Measurements from ENCODE around the gene RAB15.

The RAB15 gene

GRCh38 chr14:64992328-64992885, 20.3 kb upstream of the RAB15 start:
- no peak for DNase-seq (ENCODE audit: low read depth)
- no peak overlapping the region for H3K4me3 ChIP-seq (replicated peaks; ENCODE audit: low read depth, low read length)
- TF ChIP-seq CTCF (IDR thresholded peaks at IDR 0.05; ENCODE audit: low read length, missing control alignments), result no peak

GRCh38 chr14:64990939-64991338, 18.8 kb upstream of the RAB15 start:
- no peak for DNase-seq (ENCODE audit: low read depth)
- TF ChIP-seq CTCF (IDR thresholded peaks at IDR 0.05; ENCODE audit: low read length, missing control alignments), result no peak
- H3K4me3 ChIP-seq (replicated peaks; ENCODE audit: low read depth, low read length), result no peak overlapping the region

- TF ChIP-seq CTCF (IDR thresholded peaks at IDR 0.05; ENCODE audit: low read length, missing control alignments), result no peak
- no peak for DNase-seq (ENCODE audit: low read depth)
- no peak overlapping the region for H3K4me3 ChIP-seq (replicated peaks; ENCODE audit: low read depth, low read length)
Observed at GRCh38 chr14:64990296-64990695, 18.2 kb upstream of the RAB15 start.

GRCh38 chr14:64987438-64987767, 15.3 kb upstream of the RAB15 start:
- no peak for TF ChIP-seq CTCF (IDR thresholded peaks at IDR 0.05; ENCODE audit: low read length, missing control alignments)
- peak overlapping the region; percentile 92 for H3K4me3 ChIP-seq (replicated peaks; ENCODE audit: low read depth, low read length)
- DNase-seq (ENCODE audit: low read depth), result no peak

- peak; percentile 98 for DNase-seq (ENCODE audit: low read depth)
- TF ChIP-seq CTCF (IDR thresholded peaks at IDR 0.05; ENCODE audit: low read length, missing control alignments), result peak; percentile 86
- H3K4me3 ChIP-seq (replicated peaks; ENCODE audit: low read depth, low read length), result peak within 1 kb of the TSS; percentile 92
Observed at GRCh38 chr14:64986648-64987437, 14.7 kb upstream of the RAB15 start, which contains the start of gene FNTB. TSS of gene FNTB (plus strand) at chr14:64986895. CDS start at chr14:64986954, 59 bp downstream.

GRCh38 chr14:64983439-64984310, 11.5 kb upstream of the RAB15 start:
- peak; percentile 78 for DNase-seq (ENCODE audit: low read depth)
- TF ChIP-seq CTCF (IDR thresholded peaks at IDR 0.05; ENCODE audit: low read length, missing control alignments), result peak; percentile 70
- peak overlapping the region; percentile 31 for H3K4me3 ChIP-seq (replicated peaks; ENCODE audit: low read depth, low read length)

Data from fibroblast of pulmonary artery (primary cell).